Femur (tissue), 1 donor: Measurements from ENCODE around the gene SAMD15.
"Not testable (repeated sequence)": the region's sequence is repeated elsewhere in the genome, so short reads cannot be mapped to it uniquely, and the experiment has no call there.

ENCODE experiments used
- DNase-seq: peaks from one replicate; pipeline ENCODE4 v3.0.0-alpha.2; 2017

The SAMD15 gene

GRCh38 chr14:77375973-77376770, 1.0 kb upstream of the SAMD15 start:
- DNase-seq: peak; percentile 37

GRCh38 chr14:77377502-77377844, 294 bp downstream of the SAMD15 start:
- no peak for DNase-seq

- no peak for DNase-seq
Measured at GRCh38 chr14:77378701-77379100, 1.5 kb downstream of the SAMD15 start.

DNA sequence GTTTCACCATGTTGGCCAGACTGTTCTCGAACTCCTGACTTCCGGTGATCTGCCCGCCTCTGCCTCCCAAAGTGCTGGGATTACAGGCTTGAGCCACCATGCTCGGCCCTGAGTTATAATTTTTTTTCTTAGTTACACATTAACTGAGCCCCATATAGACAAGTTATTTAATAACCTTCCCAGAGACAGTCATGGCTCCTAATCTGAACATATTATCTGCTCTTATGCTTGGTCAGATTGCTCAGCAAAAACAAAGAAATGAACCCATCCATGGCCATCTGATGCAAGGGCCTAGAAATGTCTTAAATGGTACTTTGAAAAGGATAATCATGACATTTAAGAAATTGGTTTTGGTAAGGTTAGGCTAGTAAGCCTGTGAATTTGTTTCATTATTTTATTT, 13.0 kb downstream of the SAMD15 start:
- DNase-seq: no peak

GRCh38 chr14:77400216-77400615, 23.0 kb downstream of the SAMD15 start:
- no peak for DNase-seq

DNA sequence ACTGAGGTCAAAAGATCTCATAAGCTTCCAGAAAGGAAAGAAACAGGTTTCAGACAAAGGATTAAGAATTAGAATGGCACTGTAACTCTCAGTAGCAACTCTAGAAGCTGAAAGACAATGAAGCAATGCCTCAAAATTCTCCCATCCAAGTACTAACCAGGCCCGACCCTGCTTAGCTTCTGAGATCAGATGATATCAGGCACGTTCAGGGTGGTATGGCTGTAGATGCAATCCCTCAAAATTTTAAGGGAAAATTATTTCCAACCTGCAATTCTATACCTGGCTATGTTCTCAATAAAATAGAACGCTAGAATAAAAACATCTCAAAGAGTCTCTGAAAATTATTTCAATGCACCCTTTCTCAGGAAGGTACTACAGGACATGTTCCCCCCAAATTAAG, 26.6 kb downstream of the SAMD15 start:
- DNase-seq: no peak

GRCh38 chr14:77406086-77406485, 28.9 kb downstream of the SAMD15 start:
- no peak for DNase-seq

- DNase-seq: peak; percentile 26
Measured at GRCh38 chr14:77406718-77407117, 29.5 kb downstream of the SAMD15 start.

DNA sequence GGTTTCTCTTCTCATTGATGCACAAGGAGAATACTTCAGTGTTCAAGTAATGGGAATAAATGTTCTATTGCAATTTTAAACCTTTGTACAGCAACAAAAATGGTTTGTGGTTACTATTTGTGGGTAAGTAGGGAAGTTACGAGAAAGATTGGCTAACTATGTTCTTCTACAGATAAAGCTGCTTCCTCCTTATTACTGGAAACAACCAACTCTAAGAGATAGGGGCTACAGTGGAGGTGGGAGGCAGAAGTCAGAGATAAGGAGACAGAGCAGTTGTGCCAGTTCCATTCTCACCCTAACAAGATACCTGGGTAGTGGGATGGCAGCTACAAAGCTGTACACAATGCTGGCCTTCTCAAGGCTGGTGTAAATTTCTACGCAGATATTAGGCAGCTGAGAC, 30.0 kb downstream of the SAMD15 start:
- DNase-seq: no peak

DNA sequence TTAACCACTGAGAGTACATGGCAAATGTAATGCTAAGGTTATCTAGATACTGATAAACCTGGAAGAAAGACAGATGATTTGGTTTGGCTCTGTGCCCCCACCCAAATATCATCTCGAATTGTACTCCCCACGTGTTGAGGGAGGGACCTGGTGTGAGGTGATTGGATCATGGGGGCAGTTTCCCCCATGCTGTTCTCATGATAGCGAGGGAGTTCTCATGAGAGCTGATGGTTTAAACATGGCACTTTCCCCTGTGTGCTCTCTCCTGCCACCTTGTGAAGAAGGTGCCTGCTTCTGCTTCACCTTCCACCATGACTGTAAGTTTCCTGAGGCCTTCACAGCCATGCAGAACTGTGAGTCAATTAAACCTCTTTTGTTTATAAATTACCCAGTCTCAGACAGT, 32.0 kb downstream of the SAMD15 start:
- no peak for DNase-seq

DNA sequence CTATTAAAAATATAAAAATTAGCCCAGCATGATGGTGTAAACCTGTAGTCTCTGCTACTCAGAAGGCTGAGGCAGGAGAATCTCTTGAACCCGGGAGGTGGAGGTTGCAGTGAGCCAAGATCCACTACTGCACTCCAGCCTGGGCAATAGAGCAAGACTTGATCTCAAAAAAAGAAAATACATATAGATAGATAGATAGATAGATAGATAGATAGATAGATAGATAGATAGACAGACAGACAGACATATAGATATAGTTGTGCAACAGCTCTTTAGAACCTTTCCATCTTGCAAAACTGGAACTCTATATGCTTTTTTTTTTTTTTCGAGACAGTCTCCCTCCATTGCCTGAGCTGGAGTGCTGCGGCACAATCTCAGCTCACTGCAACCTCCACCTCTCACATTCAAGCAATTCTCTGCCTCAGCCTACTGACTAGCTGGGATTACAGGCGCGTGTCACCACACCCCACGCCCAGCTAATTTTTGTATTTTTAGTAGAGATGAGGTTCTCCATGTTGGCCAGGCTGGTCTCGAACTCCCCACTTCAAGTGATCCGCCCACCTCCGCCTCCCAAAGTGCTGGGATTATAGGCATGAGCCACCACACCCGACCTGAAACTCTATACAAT, 38.3 kb downstream of the SAMD15 start:
- not testable (repeated sequence) for DNase-seq

DNA sequence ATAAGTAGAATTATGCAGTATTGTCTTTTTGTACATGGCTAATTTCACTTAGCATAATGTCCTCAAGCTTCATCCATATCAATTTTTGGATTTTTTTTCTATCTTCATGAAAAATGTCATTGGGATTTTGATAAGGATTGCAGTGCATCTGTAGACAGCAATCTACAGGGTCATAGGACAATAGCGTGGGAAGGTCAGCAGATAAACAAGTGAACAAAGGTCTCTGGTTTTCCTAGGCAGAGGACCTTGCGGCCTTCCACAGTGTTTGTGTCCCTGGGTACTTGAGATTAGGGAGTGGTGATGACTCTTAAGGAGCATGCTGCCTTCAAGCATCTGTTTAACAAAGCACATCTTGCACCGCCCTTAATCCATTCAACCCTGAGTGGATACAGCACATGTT, 38.9 kb downstream of the SAMD15 start:
- not testable (repeated sequence) for DNase-seq

- DNase-seq: no peak
Measured at GRCh38 chr14:77416836-77417235, 39.7 kb downstream of the SAMD15 start.

- DNase-seq: no peak
Measured at GRCh38 chr14:77421201-77421600, 44.0 kb downstream of the SAMD15 start.

- no peak for DNase-seq
Measured at GRCh38 chr14:77423423-77423822, 46.2 kb downstream of the SAMD15 start, which contains the start of gene NOXRED1. TSS of gene NOXRED1 (minus strand) at chr14:77423523. CDS start at chr14:77422889, 634 bp downstream.

DNA sequence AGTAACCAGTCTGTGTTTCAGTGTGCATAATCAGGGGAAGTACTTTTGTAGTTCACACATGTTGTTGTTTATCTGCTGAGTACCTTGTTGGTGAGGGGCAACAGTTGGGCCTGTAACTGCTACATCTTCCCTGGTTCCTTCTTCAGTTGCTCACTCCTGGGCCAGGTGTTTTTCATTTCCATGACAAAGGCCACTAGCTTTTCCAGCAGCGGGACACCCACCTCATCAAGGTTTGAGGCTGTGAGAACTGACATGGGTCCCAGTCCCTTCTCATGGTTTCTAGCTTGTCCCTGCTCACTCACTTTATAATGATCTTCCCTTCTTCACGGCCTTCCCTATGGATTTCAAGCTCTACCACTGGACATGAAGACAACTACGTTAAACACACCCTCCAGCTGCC, 47.7 kb downstream of the SAMD15 start:
- DNase-seq: no peak

GRCh38 chr14:77426396-77426795, 49.2 kb downstream of the SAMD15 start:
- no peak for DNase-seq

DNA sequence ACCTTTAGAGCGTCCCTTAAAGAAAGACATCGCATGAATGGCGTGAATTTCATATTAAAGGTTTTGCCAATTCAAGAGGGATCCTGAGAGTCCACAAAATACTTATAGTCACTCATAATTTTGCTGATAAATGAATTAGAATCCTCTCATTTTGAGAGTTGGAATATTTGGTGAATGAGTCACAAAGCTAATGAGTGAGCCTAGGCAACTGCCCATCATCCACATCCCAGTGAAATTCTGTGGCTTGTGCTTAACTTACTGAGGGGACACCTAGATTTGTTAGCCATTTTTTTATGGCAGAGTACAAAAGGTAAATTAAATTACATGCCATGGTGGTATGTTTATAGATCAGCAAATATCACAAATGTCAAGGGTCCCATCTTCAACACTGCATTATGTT, 58.9 kb downstream of the SAMD15 start:
- no peak for DNase-seq

GRCh38 chr14:77438596-77438995, 61.4 kb downstream of the SAMD15 start:
- DNase-seq: no peak

- DNase-seq: no peak
Measured at GRCh38 chr14:77439861-77440260, 62.7 kb downstream of the SAMD15 start.
